ENCODE measurements around the gene MEI4.

The MEI4 gene

DNA sequence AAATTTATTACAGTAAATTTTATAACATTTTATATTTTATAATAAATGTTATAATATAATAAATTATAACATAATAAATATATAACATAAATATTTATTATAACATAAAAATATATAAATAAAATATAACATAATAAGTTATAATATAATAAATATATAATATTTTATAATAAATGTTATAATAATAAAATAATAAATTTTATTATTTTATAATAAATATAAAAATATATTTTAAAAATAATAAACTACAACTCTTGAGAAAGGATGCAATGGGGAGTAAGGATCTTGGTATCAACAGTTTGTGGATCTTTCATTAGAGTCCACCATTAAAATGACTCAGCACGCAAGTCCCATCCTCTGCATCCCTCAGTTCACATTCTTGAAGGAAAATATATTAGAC, 312.6 kb downstream of the MEI4 start:
- no peak for DNase-seq (ENCODE audit: low read depth)

DNA sequence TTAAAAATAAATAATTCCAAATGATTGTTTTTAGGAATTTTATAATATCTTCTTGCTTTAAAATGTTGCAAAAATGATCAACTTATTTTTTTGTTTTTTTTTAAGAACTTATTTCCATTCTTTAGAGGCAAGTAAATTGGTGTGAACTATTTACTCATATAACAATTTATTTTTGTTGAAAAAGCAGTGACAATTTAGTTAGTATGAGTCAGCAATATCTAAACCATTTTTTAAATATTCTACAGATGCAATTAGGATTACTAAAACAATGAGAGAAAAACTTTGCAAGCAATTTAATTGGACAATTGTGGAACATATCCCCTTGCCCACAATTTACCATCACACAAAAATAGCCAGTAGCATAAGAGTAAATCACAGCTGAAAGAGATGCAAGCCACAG, 319.5 kb downstream of the MEI4 start:
- no peak for DNase-seq (ENCODE audit: low read depth)
